ENCODE data around the gene KY.

The KY gene, protein sequence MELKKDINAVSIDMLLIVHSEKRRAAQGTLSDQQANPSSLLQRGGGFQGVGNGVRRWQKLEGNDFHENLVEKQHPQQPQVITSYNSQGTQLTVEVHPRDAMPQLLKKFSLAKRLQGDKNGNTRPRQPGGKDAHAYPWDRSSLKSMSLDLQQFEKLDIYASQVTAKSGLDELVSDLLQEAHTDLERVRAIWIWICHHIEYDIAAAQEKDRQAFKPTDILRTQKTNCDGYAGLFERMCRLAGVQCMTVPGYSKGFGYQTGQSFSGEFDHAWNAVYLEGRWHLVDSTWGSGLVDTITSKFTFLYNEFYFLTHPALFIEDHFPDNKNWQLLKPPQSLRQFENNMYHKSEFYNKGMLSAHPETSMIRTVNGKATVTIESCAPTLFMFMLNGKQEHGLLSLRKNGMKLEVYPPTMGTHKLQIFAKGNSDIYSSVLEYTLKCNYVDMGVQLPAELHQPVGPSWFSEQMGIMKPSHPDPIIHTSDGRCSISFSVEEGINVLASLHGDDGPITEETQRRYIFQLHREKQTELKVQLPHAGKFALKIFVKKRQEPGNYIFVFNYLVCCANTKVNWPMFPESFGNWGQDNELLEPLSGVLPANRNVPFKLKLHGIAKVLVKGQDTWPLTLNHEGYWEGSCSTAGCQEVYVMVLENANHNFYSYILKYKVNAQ

DNA sequence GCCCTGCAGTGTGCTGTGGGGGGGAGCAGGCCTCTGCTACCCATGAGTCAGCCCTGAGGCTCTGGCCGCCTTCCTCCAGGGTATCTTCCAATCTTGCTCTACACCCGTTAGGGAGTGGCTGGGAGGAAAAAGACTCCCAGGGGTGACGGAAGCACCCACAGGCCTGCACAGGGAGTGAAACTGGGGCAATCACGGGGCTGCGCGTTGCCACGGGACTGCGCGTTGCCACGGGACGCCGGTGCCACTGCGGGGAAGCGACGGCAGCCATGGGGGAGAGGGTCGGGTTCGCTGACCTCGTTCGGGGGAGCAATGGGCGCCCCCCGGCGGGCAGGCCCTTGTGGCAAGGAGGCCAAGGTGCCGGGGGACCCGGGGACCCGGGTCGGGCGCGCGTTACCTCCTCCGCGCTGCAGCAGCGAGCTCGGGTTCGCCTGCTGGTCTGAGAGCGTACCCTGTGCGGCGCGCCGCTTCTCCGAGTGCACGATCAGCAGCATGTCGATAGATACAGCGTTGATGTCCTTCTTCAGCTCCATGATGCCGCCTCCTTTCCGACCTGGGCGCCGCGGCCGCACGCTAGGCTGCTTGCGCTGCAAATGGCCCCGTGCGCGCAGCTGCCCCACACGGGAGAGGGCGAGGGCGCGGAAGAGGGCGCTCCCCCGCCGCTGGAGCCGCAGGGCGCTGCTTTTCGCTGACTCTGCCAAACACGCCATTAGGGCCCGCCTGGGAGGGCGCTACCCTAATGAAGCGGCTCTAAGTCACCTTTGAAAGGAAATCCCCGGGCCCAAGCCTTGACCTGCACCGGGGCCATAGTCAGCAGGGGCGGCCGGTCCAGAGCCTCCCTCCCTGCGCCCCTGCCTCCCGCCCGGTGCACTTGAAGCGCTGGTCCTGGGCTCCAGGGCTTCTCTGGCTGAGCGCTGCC is at the start of gene KY:
Gene KY, minus strand, starts transcription at position 592 of the 916 bp plus-strand sequence. Its CDS starts 62 bp downstream, at position 530.
- peak; percentile 50 for DNase-seq (ENCODE audit: low read depth)

DNA sequence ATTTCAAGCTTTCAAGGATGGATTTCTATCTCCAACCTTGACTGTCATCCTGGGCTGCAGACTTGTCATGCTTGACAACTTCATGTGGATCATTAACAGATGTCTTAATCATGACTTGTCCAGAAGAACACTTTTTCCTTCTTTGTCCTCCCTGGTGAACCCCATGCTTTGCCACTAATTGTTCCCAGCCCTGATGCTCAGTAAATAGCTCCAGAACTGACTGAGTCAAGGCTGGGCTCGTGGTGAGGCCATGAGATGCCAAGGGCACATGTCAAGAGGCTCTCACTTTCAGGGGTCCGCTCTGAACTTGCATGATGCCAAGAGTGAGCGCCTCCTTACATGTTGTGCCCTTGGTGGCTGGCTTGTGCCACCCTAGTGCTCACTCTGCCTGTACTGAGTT is 48.9 kb upstream of the KY start:
- no peak for DNase-seq (ENCODE audit: low read depth)

DNA sequence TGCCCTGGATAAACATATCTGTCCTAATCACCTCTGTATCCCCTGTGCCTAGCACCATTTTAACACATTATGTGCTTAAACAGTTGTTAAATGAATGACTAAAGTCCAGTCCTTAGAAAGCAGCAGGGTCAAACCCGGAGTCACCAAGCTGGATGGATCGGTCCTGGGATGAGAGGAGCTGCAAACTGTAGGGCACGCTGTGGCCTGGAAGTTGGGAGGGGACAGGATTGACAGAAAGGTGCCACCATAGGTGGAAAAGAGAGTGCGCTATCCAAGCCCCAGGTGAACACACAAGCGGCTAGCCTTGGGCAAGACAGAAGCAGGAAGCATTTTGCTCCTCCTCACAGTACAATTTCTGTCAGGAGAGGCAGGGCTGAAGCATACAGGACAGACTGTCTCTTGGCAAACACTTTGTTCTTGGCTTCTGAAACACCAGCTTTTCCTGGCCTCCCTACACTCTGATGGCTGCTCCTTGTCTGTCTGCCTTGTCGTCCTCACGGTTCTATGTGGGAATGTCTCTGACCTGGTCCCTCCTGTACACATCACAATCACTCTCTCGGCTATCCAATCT is 48.4 kb upstream of the KY start:
- DNase-seq (ENCODE audit: low read depth), result no peak

DNA sequence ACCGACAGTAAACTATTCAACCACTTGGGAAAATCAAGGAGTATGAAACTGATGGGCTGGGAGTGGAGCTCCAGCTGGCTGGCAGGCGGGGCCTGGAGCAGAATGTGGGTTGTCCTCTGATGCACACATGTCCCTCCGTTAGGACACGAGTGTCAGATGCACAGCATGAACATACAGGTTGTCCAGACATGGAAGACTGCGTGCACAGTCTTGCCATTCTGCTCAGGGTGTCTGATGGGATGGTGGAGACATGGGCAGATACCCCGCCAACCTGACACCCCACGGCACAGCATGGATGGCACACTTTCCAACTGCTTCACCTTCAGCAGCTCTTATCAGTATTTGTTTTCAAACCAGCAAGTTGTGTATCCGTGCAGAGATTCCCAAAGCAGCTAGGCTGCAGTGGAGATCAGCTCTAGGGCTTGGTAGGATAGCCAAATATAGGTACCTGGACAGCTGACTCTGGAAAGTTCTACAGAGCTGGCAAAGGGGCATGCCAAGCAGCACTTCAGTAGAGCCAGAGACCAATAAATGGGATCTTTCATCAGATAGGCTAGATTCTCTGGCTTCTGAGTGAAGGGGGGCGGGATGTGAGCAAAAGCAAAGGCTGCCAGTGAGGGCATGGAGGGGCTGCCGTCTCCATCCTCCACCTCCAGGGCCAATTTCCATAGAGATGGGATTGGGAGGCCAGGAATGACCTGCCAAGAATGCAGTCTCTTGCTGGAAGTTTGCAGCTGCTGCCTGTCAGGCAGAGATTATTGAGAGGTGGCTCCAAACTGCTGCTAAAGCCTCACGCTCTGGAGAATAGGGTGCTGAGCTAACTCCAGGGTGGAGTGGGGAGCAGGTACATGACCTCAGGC is 47.2 kb upstream of the KY start:
- no peak for DNase-seq (ENCODE audit: low read depth)

DNA sequence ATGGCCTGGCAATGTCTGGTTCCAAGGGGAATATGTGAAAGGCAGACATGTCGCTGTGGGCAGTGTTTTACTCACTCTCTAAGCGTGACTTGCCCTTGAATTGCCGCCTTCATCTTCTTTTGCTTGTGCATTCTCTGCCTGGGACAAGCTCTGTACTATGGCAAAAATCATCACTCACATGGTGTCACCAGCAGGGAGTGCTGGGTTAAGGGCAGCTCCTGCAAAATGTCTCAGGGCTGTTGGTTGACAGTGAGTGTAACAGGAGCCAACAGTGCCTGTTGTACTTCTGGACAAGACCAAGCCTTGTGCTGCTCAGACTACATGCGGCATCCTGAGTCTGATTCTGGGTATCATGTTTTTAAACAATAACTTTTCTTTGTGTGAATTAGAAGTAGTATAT is 45.3 kb upstream of the KY start:
- DNase-seq (ENCODE audit: low read depth), result no peak

DNA sequence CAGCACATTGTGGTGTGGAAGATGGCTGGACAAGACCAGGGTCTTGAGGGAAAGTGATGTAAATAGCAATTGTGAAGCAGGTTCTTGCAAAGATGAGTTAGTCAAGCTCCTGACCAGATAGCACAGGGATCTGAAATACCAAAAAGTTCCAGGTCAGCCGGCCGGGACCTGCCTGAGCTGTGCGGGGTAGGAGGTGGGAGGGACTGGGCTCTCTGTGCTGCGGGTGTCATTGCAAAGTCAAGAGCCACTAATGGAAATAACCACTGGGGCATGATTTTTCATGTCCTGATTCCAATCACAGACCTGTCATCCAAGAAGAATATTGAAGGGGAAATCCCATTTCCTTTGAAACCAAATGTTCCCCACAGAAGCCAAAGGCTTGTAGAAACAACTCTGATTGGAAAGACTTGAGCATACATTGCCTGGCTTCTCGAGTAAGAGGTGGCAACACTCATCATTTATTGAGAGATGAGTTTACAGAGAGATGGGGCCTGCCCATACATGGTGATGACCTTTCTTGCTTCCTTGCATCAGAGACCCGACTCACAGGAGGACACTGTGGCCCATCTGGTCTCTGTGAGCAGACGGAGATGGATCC is 44.2 kb upstream of the KY start:
- no peak for DNase-seq (ENCODE audit: low read depth)

DNA sequence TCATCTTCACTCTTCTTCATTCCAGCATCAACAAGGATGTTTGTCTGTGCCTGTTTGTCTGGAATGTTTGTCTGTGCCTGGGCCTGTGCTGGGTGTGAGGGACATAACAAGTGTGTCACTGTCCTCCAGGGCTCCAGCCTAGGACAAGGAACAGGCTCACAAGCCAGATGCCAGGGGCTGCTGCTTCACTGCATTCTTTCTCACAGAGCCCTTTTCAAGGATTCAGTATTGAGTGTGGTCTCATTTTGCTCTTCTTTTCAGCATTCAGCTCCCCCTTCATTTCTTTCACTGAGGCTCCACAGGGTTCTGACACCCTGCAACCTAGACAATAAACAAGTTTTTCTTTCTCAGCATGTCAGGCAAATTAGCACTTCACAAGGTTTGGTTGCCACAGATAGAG is 43.6 kb upstream of the KY start:
- no peak for DNase-seq (ENCODE audit: low read depth)

DNA sequence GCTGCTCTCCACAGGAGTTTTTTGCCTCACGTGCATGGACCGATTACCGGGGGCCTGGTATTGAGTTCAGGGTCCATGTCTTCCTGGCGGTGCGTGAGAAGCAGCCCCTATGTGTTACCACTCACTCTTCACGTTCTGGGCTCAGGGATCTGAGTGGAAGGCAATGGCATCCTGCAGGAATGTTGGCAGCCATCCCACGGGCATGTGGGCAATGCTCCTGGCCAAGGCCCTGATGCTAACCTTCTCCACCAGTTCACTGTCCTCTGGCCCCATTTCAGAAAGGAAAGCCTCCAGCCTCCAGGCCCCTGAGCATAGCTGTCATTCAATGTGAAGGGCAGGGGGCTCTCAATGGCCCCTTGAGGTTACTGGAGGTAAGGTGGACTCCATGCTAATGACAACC is 43.0 kb upstream of the KY start:
- no peak for DNase-seq (ENCODE audit: low read depth)

DNA sequence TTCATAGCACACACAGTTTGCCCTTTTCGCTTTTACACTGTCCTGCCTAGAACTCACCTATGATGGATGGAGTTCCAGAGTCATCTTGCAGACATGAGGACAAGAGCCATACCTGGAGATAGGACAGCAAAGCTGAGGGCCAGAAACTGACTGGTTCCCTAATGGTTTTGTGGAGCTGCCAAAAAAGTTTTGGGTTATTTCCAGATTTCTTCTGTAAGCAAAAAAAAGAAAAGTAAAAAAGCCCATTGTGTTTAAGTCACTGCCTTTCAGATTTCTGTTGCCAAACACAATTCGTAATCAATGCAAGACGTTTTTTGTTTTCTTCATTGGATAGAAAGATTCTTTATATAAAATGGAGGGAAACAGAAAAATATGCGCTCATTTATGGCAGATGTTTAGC is 42.4 kb upstream of the KY start:
- DNase-seq (ENCODE audit: low read depth), result no peak

DNA sequence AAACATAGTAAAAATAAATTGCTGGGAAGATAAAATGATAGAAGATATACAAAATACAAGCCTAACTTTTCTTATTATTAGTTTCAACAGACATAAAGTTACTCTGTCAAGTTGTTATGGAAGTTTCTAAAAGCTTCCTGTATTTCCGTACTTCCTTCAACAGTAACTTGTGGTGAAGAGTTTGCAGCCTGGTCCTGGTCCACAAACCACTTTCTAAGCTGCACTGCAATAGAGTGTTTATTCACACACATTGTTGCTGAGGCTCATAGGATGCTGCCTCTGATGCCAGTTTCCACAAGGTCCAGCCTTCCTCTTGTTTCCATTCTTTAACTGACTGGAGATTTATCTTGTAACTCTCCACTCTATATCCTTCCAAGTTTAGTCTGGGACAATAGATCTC is 39.4 kb upstream of the KY start:
- DNase-seq (ENCODE audit: low read depth), result no peak

DNA sequence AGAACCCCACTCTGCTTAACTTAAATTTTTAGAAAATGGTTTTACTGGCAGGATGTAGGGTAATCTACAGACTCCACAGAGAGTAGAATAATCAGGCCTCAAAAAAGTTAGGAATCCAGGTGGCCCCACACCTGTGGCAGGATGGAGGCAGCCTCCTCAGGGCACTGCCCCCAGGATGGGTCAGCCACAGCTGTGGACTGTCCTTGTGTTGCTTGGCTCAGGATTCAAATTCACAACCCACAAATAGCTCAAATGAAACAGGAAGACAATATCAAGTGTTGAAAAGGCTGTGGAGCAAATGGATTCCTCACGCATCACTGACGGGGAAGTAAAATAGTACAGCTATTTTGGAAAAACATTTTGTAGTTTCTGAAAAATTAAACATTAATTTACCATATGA is 36.8 kb upstream of the KY start:
- DNase-seq (ENCODE audit: low read depth), result no peak

DNA sequence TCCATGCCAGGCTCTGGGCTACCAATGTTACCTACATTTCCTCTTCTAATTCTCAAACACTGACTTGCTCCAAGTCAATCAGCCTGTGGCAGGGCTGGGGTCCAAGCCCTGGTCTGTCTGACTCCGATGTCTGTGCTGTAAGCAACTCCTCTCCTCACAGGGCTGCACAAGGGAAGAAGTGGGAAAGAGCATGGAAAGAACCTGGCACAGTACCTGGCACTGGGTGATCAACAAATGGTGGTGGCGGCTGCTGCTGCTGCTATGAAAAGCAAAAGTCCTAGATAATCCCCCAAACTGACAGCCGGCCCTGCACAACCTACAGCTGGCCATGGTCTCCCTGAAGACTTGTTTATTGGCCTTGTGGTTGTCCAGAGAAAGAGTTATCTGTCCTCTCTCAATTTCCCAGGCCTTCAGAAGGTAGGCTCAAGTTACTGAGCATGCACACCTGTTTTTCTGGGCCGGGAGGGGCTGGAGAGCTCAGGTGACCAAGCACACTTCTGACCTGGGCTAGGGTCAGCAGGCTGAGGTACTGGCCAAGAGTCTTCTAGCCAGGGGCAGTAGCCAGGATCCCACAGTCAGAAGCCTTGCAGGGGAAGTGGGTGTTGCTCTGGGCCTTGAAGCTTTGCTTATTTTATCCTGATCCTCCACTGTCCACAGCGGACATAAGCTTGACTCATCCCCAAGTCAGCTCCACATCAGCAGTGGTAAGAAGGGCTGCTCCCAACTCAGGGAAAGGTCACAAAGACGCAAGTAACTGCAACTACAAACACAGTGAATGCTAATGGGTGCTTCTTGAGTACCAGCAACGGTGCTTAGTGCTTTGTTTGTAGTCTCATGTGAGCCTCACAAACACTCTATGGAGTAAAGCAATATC is 35.3 kb upstream of the KY start:
- DNase-seq (ENCODE audit: low read depth), result peak; percentile 77

DNA sequence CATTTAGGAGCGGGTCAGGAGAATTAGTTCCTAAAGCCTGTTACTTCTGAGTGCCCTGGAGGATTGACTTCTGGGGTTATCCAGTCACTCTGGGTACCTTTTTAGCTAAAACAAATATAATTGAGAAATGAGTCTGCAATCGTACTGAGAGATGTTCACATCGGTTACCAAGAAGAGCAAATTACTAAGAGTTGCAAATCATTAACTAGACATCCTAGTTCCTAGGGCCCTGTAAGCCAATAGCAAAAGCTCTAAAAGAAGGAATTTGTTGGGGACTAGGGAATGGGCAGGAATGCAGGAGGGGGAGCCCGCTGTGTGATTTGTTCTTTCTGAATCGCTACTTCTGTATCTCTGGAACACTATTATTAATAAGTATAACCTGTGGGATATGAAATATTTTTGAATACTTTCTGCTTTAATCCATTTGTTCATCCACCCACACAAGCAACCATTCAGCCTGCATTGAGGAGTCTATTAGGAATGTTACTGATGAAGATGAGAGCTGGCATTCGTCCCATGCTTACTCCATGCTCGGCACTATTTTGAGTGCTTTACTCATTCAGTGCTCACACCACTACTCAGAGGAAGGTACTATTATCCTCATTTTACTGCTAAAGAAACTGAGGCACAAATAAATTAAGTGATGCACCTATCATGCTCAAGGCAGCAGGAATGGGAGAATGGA is 31.5 kb upstream of the KY start:
- DNase-seq (ENCODE audit: low read depth), result no peak

DNA sequence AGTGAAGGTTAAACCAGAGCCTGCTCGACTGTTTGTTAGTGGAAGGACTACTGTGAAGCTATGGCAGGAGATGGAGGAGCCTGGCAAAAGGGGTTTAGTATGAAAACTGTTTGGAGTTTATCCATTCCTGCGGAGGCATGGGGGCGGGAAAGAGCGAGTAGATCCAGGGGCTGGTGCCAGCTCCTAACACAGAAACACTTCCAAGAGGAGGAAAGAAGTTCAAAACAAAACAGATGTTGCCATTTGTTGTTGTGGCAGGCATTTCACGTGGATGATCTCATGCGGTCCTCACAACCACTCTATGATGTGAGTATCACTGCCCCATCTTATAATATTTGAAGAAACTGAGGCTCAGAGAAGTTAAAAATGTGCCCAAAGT is 30.7 kb upstream of the KY start:
- no peak for DNase-seq (ENCODE audit: low read depth)

DNA sequence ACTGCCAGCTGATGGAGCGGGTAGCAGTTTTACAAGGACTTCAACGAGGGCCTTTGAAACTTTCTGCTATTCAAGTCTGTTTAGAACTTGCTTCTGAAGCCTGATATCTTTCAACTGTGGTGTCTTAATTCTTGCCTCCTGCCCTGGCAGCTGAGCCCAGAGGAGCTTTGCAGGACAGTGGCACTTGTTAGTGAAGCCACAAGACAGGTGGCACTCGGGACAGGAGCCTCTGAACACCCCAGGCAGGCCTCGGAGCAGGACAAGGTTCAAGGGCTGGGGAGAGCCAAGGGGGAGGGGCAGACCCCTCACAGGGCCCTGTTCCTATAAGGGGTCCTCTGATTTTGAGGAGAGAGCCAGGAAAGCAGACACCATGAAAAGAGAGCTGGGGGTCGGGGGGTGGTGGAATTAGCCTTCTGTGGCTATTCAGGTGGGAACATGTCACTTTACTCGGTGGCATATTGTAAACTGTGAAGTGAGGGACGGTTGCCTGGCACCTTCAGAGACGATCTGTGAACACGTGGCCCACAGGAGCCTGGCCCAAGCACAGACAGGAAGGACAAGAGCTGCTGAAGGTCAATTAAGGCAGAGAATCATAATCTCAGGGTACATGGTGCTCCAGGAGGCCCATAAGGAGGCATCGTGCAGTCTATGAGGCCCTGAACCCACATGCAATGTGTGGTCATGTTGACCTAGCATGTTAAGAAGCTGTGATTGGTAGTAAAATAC is 30.1 kb upstream of the KY start:
- no peak for DNase-seq (ENCODE audit: low read depth)

DNA sequence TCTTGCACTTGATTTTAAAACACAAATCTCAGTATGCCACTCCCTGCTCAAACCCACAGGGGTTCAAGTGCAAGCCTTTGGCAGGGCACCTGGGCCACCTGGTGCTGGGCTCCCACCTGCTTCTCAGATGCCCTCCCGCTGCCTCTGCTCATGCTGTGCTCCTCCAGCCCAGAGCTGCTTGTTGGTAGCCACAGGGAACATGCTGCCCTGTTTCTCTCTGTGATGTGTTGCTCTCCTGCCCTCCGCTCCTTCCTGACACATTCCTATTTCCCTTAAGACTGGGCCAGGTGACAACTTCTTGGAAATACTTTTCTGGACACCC is 27.1 kb upstream of the KY start:
- no peak for DNase-seq (ENCODE audit: low read depth)

DNA sequence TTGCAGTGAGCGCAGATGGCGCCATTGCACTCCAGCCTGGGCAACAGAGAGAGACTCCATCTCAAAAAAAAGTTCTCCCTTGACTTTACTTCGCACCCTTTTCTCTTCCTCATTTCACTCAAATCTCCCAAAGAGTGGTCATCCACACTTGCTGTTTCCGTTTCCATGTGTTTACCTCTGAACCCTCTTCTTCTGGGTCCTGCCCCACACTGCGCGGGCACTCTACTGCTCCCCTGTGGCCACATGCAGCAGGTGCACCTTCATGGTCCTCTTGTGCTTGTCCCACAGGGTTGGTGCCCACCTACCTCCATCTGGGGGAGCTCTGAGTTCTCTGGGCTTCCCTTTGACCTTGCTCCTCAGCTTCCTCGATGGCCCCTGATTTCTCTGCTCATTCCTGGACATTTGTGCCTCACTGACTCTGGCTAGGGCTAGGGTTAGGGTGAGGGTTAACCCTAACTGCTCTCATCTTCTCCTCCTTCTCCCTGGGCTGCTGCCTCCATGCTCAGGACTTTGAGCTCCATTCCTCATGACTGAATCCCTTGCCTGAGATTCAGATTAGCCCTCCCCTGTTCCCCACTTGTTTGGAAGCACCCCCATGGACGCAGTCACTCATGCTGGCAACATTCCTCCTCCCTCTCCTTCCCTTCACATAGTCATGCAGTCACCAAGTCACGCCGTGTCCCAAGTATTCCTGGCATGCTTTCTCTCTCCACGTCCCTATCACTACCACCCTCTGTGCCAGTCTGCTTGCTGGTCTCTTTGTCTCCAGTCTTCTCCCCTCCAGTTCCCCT is 26.6 kb upstream of the KY start:
- DNase-seq (ENCODE audit: low read depth), result peak; percentile 23

DNA sequence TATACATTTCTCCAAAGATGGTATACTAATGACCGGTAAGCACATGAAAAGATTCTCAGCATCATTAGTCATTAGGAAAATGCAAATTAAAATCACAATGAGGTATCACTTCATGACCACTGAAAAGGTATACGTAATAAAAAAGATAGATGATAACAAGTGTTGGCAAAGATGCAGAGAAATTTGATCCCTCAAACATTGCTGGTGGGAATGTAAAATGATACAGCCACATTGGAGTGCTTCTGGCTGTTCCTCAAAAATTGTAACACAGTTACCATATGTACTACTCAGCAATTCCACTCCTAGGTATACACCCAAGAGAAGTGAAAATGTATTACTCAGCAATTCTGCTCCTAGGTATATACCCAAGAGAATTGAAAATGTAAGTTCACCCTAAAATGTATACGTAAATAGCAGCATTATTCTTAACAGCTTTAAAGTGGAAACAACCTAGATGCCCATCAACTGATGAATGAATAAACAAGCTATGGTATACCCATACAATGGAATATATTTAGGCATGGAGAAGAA is 25.0 kb upstream of the KY start:
- peak; percentile 14 for DNase-seq (ENCODE audit: low read depth)

Data from ELR (cell line).